ENCODE results near the gene MCIDAS. TPM values are rescaled to one million over a fixed set of nuclear protein-coding genes. Genes with fewer than 3 reads are reported as not detected.
A peak's percentile ranks its signal among the peaks of the same experiment; 100 is the strongest.

Gene MCIDAS
- total RNA-seq, 2 experiments from 2014 or later = 0.21 TPM; not detected in 1

DNA sequence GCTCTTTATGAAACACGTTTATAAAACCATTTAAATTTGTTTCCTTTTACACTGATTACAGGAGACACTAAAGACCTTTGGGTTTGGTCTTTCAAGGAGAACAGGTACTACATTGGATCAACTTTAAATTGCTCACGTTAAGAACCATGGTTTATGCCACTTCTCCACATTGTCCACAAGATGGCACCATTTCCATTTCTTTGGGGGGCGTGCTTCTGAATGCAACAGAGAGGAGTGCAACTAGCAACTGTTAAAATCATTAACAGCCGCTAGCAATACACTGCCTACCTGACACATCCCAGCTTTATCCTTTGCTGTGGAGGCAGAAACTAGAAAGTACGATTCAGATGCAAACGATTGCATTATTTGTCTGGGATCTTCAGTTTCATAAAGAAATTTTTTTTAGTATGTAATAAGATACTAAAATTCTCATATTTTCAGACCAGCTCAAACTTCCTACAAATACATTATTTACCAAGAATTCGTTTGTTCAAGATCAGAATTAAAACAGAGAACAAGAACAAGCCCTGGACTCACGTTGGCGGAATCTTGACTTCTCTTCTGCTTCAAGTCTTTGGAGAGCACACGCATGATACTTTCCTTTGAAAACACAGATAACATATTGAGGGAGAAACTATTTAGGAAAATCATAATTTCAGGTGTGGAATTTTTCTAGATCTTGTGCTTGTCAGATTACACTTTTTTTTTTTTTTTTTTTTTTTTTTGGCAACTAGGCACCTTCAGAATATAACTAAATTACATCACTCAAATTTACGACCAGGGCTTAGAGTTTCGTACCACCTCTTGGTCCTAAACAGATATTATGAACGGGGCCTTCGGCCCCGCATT lies 54.8 kb downstream of the MCIDAS start:
- no peaks in the 10 kb centered on the region for H3K79me2 ChIP-seq (ENCODE audit: insufficient read depth, low read depth, low read length)
- no TSS peak for BruUV-seq (replicated peaks)
- peak overlapping the region; percentile 67 for H3K4me3 ChIP-seq (ENCODE audit: low read depth, low read length, poor library complexity, severe bottlenecking)
- no peaks in the 10 kb centered on the region for H3K36me3 ChIP-seq (ENCODE audit: insufficient read depth, low read length)
- ChIA-PET POLR2A (interaction anchor here (0.5 to 0.7 kb wide), 2 partner anchors 478 to 1535 kb away, joined by 3 read pairs; no protein-coding TSS in a partner anchor), CTCF (ENCODE audit: unreplicated experiment) (no interaction called here)
- DNase-seq (ENCODE audit: low spot score) = peak; percentile 85
- no peaks in the 10 kb centered on the region for H3K9me2 ChIP-seq (ENCODE audit: insufficient read depth, low read length)
- no peaks in the 10 kb centered on the region for H4K20me1 ChIP-seq (ENCODE audit: insufficient read depth, low read length)
- peak overlapping the region; percentile 75 for H2AFZ ChIP-seq (ENCODE audit: low read length)
- no peak overlapping the region for H3K27ac ChIP-seq (ENCODE audit: low read depth, low read length, poor library complexity, severe bottlenecking)
- no peaks in the 10 kb centered on the region for H3K9me3 ChIP-seq (ENCODE audit: low read length)
- intact Hi-C loops (cut with micrococcal nuclease; ENCODE audit: unreplicated experiment) = loop anchor here (1.0 to 10.0 kb wide), 5 partner anchors 61 to 519 kb away; partner anchors contain the start of genes CCNO, DHX29, MTREX and PLPP1
- no peak for TF ChIP-seq EZH2phosphoT487 (IDR thresholded peaks at IDR 0.05; ENCODE audit: borderline replicate concordance, low read depth, low read length)
- TF ChIP-seq, protein P1, sequence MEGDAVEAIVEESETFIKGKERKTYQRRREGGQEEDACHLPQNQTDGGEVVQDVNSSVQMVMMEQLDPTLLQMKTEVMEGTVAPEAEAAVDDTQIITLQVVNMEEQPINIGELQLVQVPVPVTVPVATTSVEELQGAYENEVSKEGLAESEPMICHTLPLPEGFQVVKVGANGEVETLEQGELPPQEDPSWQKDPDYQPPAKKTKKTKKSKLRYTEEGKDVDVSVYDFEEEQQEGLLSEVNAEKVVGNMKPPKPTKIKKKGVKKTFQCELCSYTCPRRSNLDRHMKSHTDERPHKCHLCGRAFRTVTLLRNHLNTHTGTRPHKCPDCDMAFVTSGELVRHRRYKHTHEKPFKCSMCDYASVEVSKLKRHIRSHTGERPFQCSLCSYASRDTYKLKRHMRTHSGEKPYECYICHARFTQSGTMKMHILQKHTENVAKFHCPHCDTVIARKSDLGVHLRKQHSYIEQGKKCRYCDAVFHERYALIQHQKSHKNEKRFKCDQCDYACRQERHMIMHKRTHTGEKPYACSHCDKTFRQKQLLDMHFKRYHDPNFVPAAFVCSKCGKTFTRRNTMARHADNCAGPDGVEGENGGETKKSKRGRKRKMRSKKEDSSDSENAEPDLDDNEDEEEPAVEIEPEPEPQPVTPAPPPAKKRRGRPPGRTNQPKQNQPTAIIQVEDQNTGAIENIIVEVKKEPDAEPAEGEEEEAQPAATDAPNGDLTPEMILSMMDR (conservative IDR thresholded peaks at IDR 0.05; ENCODE audit: low read length) = peak; percentile 95
- H3K4me2 ChIP-seq (ENCODE audit: low read length) = peak overlapping the region; percentile 91
- peaks cover 29% of the 10 kb centered on the region for H3K4me1 ChIP-seq (ENCODE audit: insufficient read depth, low read length, poor library complexity, severe bottlenecking)

DNA sequence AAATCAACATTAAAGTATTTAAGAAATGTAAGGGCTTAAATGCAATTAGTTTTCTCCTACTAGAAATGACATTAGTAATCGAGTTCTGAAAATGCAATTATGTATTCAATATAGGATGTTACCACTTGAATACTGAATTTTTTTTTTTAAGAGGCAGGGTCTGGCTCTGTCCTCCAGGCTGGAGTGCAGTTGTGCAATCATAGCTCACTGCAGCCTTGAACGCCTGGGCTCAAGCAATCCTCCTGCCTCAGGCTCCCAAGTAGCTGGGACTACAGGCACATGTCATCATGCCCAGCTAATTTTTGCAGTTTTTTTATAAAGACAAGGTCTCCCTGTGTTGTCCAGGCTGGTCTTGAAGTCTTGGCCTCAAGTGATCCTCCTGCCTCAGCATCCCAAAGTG lies 55.6 kb downstream of the MCIDAS start:
- ChIA-PET POLR2A (no interaction called here), CTCF (ENCODE audit: unreplicated experiment) (no interaction called here)
- intact Hi-C loops (cut with micrococcal nuclease; ENCODE audit: unreplicated experiment) = loop anchor here (5.0 to 10.0 kb wide), 3 partner anchors 136 to 363 kb away; partner anchors contain the start of genes DHX29, MTREX and PLPP1

More for the DNA sequence above, 55.6 kb downstream of the MCIDAS start:
- Histone ChIP-seq H3K36me3 (ENCODE audit: insufficient read depth, low read length) (no peaks in the 10 kb centered on the region), H3K79me2 (ENCODE audit: insufficient read depth, low read depth, low read length) (no peaks in the 10 kb centered on the region), H3K4me3 (ENCODE audit: low read depth, low read length, poor library complexity, severe bottlenecking) (no peak overlapping the region), H4K20me1 (ENCODE audit: insufficient read depth, low read length) (no peaks in the 10 kb centered on the region), H2AFZ (ENCODE audit: low read length) (no peak overlapping the region), H3K9me2 (ENCODE audit: insufficient read depth, low read length) (no peaks in the 10 kb centered on the region), H3K4me1 (ENCODE audit: insufficient read depth, low read length, poor library complexity, severe bottlenecking) (peaks cover 20% of the 10 kb centered on the region), H3K27ac (ENCODE audit: low read depth, low read length, poor library complexity, severe bottlenecking) (no peak overlapping the region), H3K9me3 (ENCODE audit: low read length) (no peaks in the 10 kb centered on the region), H3K4me2 (ENCODE audit: low read length) (no peak overlapping the region)
- TF ChIP-seq, protein P1 (conservative IDR thresholded peaks at IDR 0.05; ENCODE audit: low read length) = no peak
- no peak for TF ChIP-seq EZH2phosphoT487 (IDR thresholded peaks at IDR 0.05; ENCODE audit: borderline replicate concordance, low read depth, low read length)
- DNase-seq (ENCODE audit: low spot score) = no peak
- no TSS peak for BruUV-seq (replicated peaks)

Small RNAs within 50 kb of the gene (microRNA-seq; reads per million reads assigned to microRNA genes)
- gene MIR449A (ENCODE audit: borderline replicate concordance) (43.2 reads per million, percentile 43 among the genes with 10 or more reads in this experiment), gene MIR449B (ENCODE audit: borderline replicate concordance) (not detected), gene MIR449C (ENCODE audit: borderline replicate concordance) (3.0 reads per million)

Small RNAs within 50 kb of the gene (small RNA-seq; reads per million reads assigned to genes)
- gene MIR449A (not detected), gene MIR449B (not detected), gene MIR449C (not detected)

Other genes starting within 250 kb of the MCIDAS start
- gene ESM1, start 241.7 kb downstream of the MCIDAS start, total RNA-seq (2014; rRNA removed; shearing (Covaris generic)) = not detected in 2 replicates
- not detected in 2 replicates for gene ESM1, start 241.7 kb downstream of the MCIDAS start, total RNA-seq (2022)
- not detected in 2 replicates for gene GZMK, start 203.1 kb downstream of the MCIDAS start, total RNA-seq (2014; rRNA removed; shearing (Covaris generic))
- gene GZMK, start 203.1 kb downstream of the MCIDAS start, total RNA-seq (2022) = not detected in 2 replicates
- gene GZMA, start 124.7 kb downstream of the MCIDAS start, total RNA-seq (2014; rRNA removed; shearing (Covaris generic)) = not detected in 2 replicates
- not detected in 2 replicates for gene GZMA, start 124.7 kb downstream of the MCIDAS start, total RNA-seq (2022)
- not detected in 2 replicates for gene GPX8, start 67.1 kb downstream of the MCIDAS start, total RNA-seq (2014; rRNA removed; shearing (Covaris generic))
- not detected in 2 replicates for gene GPX8, start 67.1 kb downstream of the MCIDAS start, total RNA-seq (2022)
- gene CDC20B, start 54.1 kb downstream of the MCIDAS start, total RNA-seq (2014; rRNA removed; shearing (Covaris generic)) = not detected in 2 replicates
- gene CDC20B, start 54.1 kb downstream of the MCIDAS start, total RNA-seq (2022) = not detected in 2 replicates
- gene CCNO, start 6.3 kb upstream of the MCIDAS start, total RNA-seq (2014; rRNA removed; shearing (Covaris generic)) = 1.3 and 2.4 TPM in 2 replicates
- 2.3 and 3.3 TPM in 2 replicates for gene CCNO, start 6.3 kb upstream of the MCIDAS start, total RNA-seq (2022)
- gene DHX29, start 80.4 kb upstream of the MCIDAS start, total RNA-seq (2014; rRNA removed; shearing (Covaris generic)) = 12.7 and 13.2 TPM in 2 replicates
- gene DHX29, start 80.4 kb upstream of the MCIDAS start, total RNA-seq (2022) = 17.4 and 19.9 TPM in 2 replicates
- gene MTREX, start 80.7 kb upstream of the MCIDAS start, total RNA-seq (2014; rRNA removed; shearing (Covaris generic)) = 62.7 and 84.7 TPM in 2 replicates
- gene MTREX, start 80.7 kb upstream of the MCIDAS start, total RNA-seq (2022) = 118 and 125 TPM in 2 replicates

Measured in OCI-LY7 (cell line).